Measurements from ENCODE around the gene ZAP70. TPM values are rescaled to one million over a fixed set of nuclear protein-coding genes. Genes with fewer than 3 reads are reported as not detected.

Gene ZAP70
- total and polyA plus RNA-seq, 2 donors (not counting 1 experiment from before 2014, with no cell fraction given): not detected

DNA sequence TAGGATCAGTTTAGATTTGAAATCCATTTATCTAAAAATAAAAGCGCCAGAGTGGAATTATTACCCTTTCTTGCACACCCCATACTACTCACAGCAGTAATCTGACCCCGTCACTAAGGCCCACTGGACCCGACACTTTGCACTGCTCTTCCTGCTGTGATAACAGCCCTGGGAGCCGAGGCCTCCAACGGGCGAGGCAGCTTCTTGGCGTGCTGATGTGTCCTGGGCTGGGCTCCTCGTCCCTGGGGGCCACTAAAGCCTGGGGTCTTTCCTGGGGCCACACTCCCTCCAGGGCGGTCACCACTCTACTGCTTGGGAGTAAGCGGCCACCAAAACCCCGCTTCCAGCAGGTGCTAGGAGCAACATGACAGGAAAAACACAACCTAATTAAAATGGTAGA, 61.7 kb downstream of the ZAP70 start:
- no peaks in the 10 kb centered on the region for H4K20me1 ChIP-seq (ENCODE audit: control insufficient read depth, extremely low read depth, insufficient read depth, low read length)
- no peak overlapping the region for H3K27ac ChIP-seq (ENCODE audit: insufficient read depth, low read length)
- no peak overlapping the region for H3K4me2 ChIP-seq (ENCODE audit: extremely low read depth, insufficient read depth, low read length)
- TF ChIP-seq EZH2 (IDR thresholded peaks at IDR 0.05; ENCODE audit: low read length, missing control alignments): no peak
- TF ChIP-seq, protein P1, sequence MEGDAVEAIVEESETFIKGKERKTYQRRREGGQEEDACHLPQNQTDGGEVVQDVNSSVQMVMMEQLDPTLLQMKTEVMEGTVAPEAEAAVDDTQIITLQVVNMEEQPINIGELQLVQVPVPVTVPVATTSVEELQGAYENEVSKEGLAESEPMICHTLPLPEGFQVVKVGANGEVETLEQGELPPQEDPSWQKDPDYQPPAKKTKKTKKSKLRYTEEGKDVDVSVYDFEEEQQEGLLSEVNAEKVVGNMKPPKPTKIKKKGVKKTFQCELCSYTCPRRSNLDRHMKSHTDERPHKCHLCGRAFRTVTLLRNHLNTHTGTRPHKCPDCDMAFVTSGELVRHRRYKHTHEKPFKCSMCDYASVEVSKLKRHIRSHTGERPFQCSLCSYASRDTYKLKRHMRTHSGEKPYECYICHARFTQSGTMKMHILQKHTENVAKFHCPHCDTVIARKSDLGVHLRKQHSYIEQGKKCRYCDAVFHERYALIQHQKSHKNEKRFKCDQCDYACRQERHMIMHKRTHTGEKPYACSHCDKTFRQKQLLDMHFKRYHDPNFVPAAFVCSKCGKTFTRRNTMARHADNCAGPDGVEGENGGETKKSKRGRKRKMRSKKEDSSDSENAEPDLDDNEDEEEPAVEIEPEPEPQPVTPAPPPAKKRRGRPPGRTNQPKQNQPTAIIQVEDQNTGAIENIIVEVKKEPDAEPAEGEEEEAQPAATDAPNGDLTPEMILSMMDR (conservative IDR thresholded peaks at IDR 0.05 in 1 of 2, IDR thresholded peaks at IDR 0.05 in 1 of 2; ENCODE audit: low read depth in 1 of 2, low read length in 2 of 2): no peak
- H3K9me3 ChIP-seq (ENCODE audit: control insufficient read depth, insufficient read depth, low read depth, low read length): no peaks in the 10 kb centered on the region
- peaks cover 5% of the 10 kb centered on the region for H3K36me3 ChIP-seq (ENCODE audit: control insufficient read depth, insufficient read depth, low read length)
- no peaks in the 10 kb centered on the region for H3K79me2 ChIP-seq (ENCODE audit: control insufficient read depth, insufficient read depth, low read length)
- H3K4me3 ChIP-seq (replicated peaks in 1 of 4; ENCODE audit: control extremely low read depth in 1 of 4, insufficient read depth in 1 of 4, low read depth in 3 of 4, low read length in 4 of 4): no peak overlapping the region
- H3K27me3 ChIP-seq (ENCODE audit: control insufficient read depth, insufficient read depth, low read length): no peaks in the 10 kb centered on the region
- no peaks in the 10 kb centered on the region for H3K4me1 ChIP-seq (ENCODE audit: control insufficient read depth, extremely low read depth, insufficient read depth, low read length)
- no peak overlapping the region for H2AFZ ChIP-seq (ENCODE audit: low read length)
- no peak for DNase-seq (ENCODE audit: low read depth in 2 of 2)
- H3K9ac ChIP-seq (ENCODE audit: insufficient read depth, low read length): no peak overlapping the region

DNA sequence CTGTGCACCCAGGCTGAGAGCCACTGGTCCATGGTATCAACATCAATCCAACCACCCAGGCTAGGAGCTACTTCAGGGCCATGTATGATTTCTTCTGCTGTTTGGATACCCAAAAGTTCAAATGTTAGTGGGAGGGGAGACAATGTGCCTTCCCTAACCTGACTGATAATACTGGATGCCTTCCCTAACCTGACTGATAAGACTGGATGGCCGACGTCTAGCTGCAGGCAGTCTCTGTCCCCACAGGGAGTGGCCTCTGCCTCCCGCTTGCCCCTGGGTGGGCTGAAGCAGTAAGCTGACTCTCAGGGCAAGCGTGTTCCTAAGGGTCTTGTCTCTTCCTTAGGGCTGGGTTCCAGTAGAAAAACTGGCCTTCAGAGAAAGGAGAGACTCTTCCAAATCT, 65.8 kb downstream of the ZAP70 start:
- no peaks in the 10 kb centered on the region for H3K79me2 ChIP-seq (ENCODE audit: control insufficient read depth, insufficient read depth, low read length)
- no peaks in the 10 kb centered on the region for H3K4me1 ChIP-seq (ENCODE audit: control insufficient read depth, extremely low read depth, insufficient read depth, low read length)
- H3K27me3 ChIP-seq (ENCODE audit: control insufficient read depth, insufficient read depth, low read length): no peaks in the 10 kb centered on the region
- H4K20me1 ChIP-seq (ENCODE audit: control insufficient read depth, extremely low read depth, insufficient read depth, low read length): no peaks in the 10 kb centered on the region
- TF ChIP-seq, protein P1 (conservative IDR thresholded peaks at IDR 0.05 in 1 of 2, IDR thresholded peaks at IDR 0.05 in 1 of 2; ENCODE audit: low read depth in 1 of 2, low read length in 2 of 2): no peak
- no peak for TF ChIP-seq EZH2 (IDR thresholded peaks at IDR 0.05; ENCODE audit: low read length, missing control alignments)
- no peak for DNase-seq (ENCODE audit: low read depth in 2 of 2)
- no peak overlapping the region for H2AFZ ChIP-seq (ENCODE audit: low read length)
- H3K4me3 ChIP-seq (replicated peaks in 1 of 4; ENCODE audit: control extremely low read depth in 1 of 4, insufficient read depth in 1 of 4, low read depth in 3 of 4, low read length in 4 of 4): no peak overlapping the region
- no peak overlapping the region for H3K27ac ChIP-seq (ENCODE audit: insufficient read depth, low read length)
- no peak overlapping the region for H3K4me2 ChIP-seq (ENCODE audit: extremely low read depth, insufficient read depth, low read length)
- no peak overlapping the region for H3K9ac ChIP-seq (ENCODE audit: insufficient read depth, low read length)
- H3K9me3 ChIP-seq (ENCODE audit: control insufficient read depth, insufficient read depth, low read depth, low read length): no peaks in the 10 kb centered on the region
- peaks cover 2% of the 10 kb centered on the region for H3K36me3 ChIP-seq (ENCODE audit: control insufficient read depth, insufficient read depth, low read length)

DNA sequence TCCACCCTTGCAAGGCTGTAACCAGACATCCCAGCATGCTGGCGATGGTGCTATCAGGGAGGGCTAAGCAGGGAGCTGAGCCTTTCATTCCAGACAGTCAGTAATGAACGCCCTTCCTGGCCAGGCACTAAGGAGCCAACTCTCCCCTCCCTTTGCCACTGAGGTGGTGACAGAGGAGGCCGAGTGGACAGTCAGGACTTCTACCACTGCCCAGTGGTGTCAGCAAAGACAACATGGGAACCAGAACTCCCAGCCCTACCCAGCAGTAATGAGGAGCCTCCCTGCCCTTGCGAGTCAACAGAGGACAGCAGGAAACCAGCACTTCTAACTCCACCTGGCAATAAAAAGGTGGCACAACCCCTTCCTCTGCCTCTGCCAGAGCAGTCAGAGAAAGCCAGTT, 68.6 kb downstream of the ZAP70 start:
- no peak for DNase-seq (ENCODE audit: low read depth in 2 of 2)
- Histone ChIP-seq H2AFZ (ENCODE audit: low read length) (no peak overlapping the region), H3K36me3 (ENCODE audit: control insufficient read depth, insufficient read depth, low read length) (peaks cover 1% of the 10 kb centered on the region), H3K79me2 (ENCODE audit: control insufficient read depth, insufficient read depth, low read length) (no peaks in the 10 kb centered on the region), H3K4me1 (ENCODE audit: control insufficient read depth, extremely low read depth, insufficient read depth, low read length) (no peaks in the 10 kb centered on the region), H3K27me3 (ENCODE audit: control insufficient read depth, insufficient read depth, low read length) (no peaks in the 10 kb centered on the region), H3K4me2 (ENCODE audit: extremely low read depth, insufficient read depth, low read length) (no peak overlapping the region), H4K20me1 (ENCODE audit: control insufficient read depth, extremely low read depth, insufficient read depth, low read length) (no peaks in the 10 kb centered on the region), H3K9ac (ENCODE audit: insufficient read depth, low read length) (no peak overlapping the region), H3K4me3 (replicated peaks in 1 of 4; ENCODE audit: control extremely low read depth in 1 of 4, insufficient read depth in 1 of 4, low read depth in 3 of 4, low read length in 4 of 4) (no peak overlapping the region), H3K27ac (ENCODE audit: insufficient read depth, low read length) (no peak overlapping the region), H3K9me3 (ENCODE audit: control insufficient read depth, insufficient read depth, low read depth, low read length) (no peaks in the 10 kb centered on the region)
- TF ChIP-seq EZH2 (IDR thresholded peaks at IDR 0.05; ENCODE audit: low read length, missing control alignments): no peak
- TF ChIP-seq, protein P1 (conservative IDR thresholded peaks at IDR 0.05 in 1 of 2, IDR thresholded peaks at IDR 0.05 in 1 of 2; ENCODE audit: low read depth in 1 of 2, low read length in 2 of 2): no peak

Measured in fibroblast of lung (primary cell).